ENCODE results near the gene KSR1.

The KSR1 gene

GRCh38 chr17:27597783-27598320, 141.6 kb downstream of the KSR1 start:
- no peak for DNase-seq

DNA sequence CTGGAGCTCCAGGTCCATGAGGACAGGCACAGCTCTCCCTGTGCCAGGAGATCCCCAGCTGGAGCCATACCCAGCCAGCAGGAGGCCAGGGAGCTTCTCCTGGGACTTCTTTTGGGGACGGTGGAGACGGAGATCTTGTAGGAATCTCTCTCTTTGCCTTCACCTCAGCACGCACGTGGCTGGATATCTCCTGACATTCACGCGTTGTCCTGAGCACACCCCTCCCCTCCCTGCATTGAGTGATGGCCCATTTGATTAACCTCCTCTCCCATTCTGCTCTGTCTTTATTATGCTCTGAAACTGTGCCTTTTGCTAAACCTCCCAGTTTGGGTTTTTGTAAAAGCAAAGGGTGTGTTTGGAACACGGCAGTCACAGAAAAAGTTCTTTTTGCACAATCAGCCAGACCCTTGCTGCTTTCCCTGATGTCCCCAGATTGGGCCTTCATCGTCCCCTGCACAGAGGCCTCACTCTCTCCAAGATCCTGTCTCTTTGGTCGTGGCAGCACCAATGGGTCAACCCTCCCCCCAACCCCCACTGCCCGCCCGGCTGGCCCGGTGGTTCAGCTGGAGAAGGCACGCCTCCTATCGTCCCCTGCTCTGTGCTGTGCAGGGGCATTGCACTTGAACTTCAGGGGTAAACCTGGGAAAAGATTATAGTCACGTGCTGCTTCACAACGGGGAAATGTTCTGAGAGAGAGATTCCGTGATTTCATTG, 142.2 kb downstream of the KSR1 start:
- no peak for DNase-seq

DNA sequence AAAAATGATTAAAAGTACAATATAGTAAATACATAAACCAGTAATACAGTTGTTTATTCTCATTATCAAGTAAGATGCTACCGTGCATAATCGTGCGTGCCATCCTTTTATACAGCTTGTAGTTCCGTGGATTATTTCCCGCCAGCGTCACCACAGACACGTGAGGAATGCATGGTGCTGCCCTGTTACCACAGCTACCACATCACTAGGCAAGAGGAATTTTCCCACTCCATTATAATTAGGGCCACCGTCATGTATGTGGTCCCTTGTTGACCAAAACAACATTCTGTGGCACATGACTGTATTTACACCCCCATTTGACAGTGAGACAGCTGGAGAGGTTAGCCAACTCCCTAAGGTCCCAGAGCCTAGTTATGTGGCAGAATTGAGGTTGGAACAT, 144.2 kb downstream of the KSR1 start:
- DNase-seq, result no peak

GRCh38 chr17:27601069-27601974, 145.1 kb downstream of the KSR1 start:
- peak; percentile 84 for DNase-seq

DNA sequence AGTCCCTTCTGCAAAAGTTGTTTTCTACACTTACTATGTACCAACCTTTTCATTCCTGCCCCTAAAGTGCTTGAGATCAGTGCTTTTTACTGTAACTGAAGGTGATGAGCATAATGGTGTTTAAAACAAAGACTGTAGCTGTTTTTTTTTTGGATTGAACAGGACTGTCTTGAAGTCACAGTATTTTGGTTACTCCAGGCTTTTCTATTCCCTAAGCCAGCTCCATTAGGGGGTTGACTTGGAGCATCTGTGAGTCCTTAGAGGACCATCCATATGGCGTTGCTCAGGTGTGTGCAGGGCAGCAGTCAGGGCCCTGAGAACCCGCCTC, 145.7 kb downstream of the KSR1 start:
- no peak for DNase-seq

- DNase-seq, result peak; percentile 75
These were observed 146.6 kb downstream of the KSR1 start for GRCh38 chr17:27602721-27603420.

GRCh38 chr17:27603421-27603770, 147.1 kb downstream of the KSR1 start:
- no peak for DNase-seq

- no peak for DNase-seq
These were observed 147.9 kb downstream of the KSR1 start for GRCh38 chr17:27603880-27604794.

DNA sequence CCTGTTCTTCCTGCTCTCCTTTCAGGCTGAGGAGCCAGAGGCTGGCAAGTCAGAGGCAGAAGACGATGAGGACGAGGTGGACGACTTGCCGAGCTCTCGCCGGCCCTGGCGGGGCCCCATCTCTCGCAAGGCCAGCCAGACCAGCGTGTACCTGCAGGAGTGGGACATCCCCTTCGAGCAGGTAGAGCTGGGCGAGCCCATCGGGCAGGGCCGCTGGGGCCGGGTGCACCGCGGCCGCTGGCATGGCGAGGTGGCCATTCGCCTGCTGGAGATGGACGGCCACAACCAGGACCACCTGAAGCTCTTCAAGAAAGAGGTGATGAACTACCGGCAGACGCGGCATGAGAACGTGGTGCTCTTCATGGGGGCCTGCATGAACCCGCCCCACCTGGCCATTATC, 149.2 kb downstream of the KSR1 start:
- no peak for DNase-seq

- DNase-seq, result no peak
These were observed 151.4 kb downstream of the KSR1 start for GRCh38 chr17:27607521-27608091.

- no peak for DNase-seq
These were observed 152.3 kb downstream of the KSR1 start for GRCh38 chr17:27608328-27609230.

GRCh38 chr17:27609611-27610303, 153.5 kb downstream of the KSR1 start:
- DNase-seq, result peak; percentile 19

GRCh38 chr17:27610304-27610677, 154.0 kb downstream of the KSR1 start:
- DNase-seq, result no peak

- no peak for DNase-seq
These were observed 156.0 kb downstream of the KSR1 start for GRCh38 chr17:27612160-27612770.

DNA sequence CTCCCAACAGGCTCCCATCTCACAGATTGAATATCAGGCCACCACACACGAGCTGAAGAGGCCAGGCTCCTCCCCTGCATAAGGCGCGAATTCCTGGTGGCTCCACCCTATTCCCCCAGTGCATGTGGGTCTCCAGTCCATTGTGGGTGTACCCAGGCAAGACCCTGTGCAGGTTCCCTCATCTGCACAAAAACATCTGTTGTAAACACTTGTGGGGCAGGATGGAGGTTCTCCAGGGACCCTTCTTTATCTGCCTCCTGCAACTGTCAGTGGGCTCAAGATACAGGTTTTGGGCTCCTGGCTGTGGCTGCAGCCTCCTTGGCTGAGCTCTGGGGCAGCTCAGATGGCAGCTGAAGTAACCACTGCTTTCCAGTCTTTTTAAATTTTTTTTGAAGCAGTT, 157.2 kb downstream of the KSR1 start:
- no peak for DNase-seq

DNA sequence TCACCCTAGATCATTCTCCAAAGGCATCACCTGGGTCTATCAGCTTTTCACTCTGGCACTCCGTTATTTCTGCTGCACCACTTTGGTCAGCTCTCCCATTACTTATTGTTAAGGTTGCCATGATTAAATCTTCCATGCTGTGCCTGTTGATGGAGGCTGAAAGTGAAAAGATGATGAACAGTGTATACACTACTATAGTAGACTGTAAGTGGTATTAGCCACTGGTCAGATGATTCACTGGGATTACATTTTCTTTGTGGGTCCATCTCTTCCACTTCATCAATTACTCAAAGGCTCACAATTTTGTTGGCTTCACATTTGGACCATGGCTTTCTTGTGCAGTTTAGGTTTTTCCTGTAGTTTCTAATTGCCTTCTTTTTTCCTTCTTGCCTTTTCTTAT, 158.9 kb downstream of the KSR1 start:
- DNase-seq, result no peak

GRCh38 chr17:27616414-27616813, 160.2 kb downstream of the KSR1 start:
- DNase-seq, result no peak

GRCh38 chr17:27618417-27618816, 162.2 kb downstream of the KSR1 start:
- no peak for DNase-seq

GRCh38 chr17:27620721-27621120, 164.5 kb downstream of the KSR1 start:
- no peak for DNase-seq

- DNase-seq, result no peak
These were observed 165.3 kb downstream of the KSR1 start for GRCh38 chr17:27621536-27621935.

All from activated CD4-positive, alpha-beta T cell treated with anti-CD3 and anti-CD28 coated beads, Interleukin-2, amount 50 U/mL, for 1 hour (primary cell).